HG03066 (cell line): ENCODE data around the gene BTBD8.

Source experiments
- ATAC-seq: cut with Tn5 transposase; IDR thresholded peaks from one replicate; pipeline ENCODE4 v1.9.1; 2021; ENCODE audit warnings: low read depth; ENCODE audit not compliant: unreplicated experiment

BTBD8 gene

GRCh38 chr1:92186081-92186480, 105.9 kb downstream of the BTBD8 start:
- ATAC-seq, result no peak

GRCh38 chr1:92188436-92189255, 108.5 kb downstream of the BTBD8 start:
- ATAC-seq, result no peak

DNA sequence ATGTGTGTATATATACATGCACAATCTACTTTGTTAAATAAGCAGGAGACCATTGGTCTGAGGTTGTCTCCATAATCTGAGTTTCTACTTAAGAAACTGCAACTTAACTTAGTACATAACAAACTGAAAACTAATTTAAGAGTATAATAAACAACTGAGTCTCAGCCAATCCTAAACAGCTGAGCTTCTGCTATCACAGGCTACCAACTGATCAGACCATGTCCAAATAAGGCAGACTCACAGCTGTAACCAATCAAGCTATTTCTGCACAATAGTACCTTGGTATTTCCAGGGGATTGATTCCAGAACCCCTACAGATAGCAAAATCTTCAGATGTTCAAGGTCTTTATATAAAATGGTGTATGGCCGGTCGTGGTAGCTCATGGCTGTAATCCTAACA, 111.6 kb downstream of the BTBD8 start:
- ATAC-seq, result no peak

GRCh38 chr1:92192246-92192645, 112.1 kb downstream of the BTBD8 start:
- no peak for ATAC-seq

DNA sequence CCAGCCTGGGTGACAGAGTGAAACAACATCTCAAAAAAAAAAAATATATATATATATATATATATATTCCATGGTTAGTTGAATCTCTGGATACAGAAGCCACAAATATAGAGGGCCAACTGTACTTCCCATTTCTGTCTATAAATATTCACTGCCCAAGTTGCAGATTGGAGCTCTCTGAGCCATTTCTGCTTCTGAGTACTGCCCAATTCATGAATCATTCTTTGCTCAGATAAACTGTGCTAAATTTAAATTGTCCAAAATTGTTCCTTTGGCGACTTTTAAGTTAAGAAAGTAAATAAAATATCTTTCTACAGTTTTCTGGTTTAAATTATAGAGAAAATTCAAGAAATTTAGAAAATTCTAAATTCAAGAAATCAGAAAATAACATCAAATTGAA, 114.4 kb downstream of the BTBD8 start:
- ATAC-seq, result no peak

- ATAC-seq, result no peak
Measured at GRCh38 chr1:92201973-92202372, 121.8 kb downstream of the BTBD8 start.

DNA sequence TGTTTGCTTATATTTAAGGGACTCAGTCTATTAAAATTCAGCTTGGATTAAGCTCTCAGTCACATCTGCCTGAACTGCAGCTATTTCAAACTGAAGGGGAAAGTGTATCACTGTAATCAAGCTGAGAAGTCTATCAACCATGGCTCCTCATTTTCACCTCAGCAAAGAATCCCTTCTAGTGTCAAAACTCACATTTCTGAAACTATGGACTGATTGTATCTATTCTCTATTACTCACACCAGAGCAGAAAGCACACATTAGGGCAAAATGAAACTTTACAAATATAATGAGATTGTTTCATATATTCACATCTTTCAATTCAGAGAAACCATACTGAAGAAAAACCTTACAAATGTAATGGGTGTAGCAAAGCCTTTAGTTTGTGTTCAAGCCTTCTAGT, 123.0 kb downstream of the BTBD8 start:
- no peak for ATAC-seq

- ATAC-seq, result no peak
Measured at GRCh38 chr1:92210701-92211100, 130.6 kb downstream of the BTBD8 start.

- no peak for ATAC-seq
Measured at GRCh38 chr1:92211166-92211565, 131.0 kb downstream of the BTBD8 start.

DNA sequence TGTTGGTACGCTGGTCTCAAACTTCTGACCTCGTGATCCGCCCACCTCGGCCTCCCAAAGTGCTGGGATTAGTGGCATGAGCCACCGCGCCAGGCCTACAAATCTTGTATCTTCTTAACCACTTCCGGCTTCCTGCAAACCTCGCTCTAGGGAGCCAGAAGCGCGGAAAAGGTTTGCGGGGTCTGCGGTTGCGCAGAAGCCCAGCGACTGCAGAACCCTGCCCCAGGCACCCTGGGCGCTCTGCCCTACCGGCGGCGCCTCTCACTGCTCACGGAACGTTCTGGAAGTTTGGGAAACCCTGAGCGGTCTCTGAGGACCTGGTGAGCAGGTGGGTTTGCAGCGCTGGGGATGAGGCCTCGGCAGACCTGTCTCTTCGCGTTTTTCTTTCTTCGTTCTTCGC, 137.6 kb downstream of the BTBD8 start, which contains the start of gene C1orf146:
C1orf146 (plus strand) TSS at position 195 of the 400 bp plus-strand sequence. CDS start 13,506 bp downstream, outside the sequence.
- no peak for ATAC-seq

DNA sequence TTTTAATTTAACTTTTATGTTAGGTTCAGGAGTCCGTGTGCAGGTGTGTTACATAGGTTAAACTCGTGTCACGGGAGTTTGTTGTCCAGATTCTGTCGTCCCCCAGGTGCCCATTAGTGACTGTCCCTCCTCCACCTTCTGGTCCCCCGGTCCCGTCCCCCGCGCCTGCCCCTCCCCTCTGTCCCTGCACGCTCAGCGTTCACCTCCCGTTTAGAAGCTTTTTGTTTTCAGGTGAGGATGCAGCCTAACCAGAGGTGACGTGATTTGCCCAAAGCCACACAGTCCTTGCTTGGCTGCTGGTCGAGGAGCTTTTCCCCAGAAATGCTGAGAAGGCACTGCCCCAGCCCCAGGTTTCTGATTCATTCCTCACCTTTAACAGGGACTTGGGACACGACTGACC, 138.4 kb downstream of the BTBD8 start:
- no peak for ATAC-seq

- ATAC-seq, result no peak
Measured at GRCh38 chr1:92219028-92219427, 138.9 kb downstream of the BTBD8 start.

DNA sequence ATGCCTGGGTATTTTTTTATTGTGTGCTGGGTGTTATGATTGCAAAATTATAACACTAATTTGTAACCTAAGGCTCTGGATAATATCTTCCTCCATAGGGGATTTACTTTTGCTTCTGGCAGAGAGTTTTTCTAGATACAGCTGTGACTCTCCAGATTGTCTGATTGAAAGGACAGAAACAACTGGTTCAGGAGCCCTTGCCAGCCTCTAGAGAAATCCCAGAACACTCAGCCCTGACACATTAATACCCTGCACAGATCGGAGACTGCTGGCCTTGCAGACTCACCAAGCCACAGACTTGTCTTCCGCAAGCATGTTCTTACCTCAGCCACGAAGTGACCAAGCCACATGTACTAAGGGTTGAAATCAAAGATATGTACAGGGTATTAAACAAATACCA, 148.3 kb downstream of the BTBD8 start:
- no peak for ATAC-seq

GRCh38 chr1:92230736-92231135, 150.6 kb downstream of the BTBD8 start:
- no peak for ATAC-seq
